ENCODE results near the gene MSRB1. TPM values are rescaled to one million over a fixed set of nuclear protein-coding genes. Genes with fewer than 3 reads are reported as not detected.

The MSRB1 gene
- total RNA-seq, 1 experiment from 2014 or later, result 49.4 TPM

DNA sequence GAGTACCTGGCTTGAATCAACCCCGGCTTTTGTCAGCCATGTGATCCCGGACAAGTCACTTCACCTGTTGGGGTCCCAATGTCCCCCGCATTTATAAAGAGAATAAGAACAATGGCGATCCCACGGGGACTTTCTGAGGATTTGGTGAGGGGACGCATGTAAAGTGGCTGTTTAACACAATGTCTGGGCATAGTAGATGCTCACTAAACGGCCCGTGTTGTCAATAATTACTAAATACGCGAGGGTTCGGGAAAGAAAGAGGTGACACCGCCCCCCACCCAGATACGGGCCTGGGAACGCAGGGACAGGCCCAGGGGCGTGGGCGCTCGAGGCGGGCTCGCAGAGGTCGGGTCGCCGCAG is 48.6 kb upstream of the MSRB1 start:
- H3K27me3 ChIP-seq (ENCODE audit: insufficient read depth, low read depth), result no peaks in the 10 kb centered on the region
- CTCF ChIA-PET, result no interaction called here
- no peaks in the 10 kb centered on the region for H3K79me2 ChIP-seq (ENCODE audit: low read depth)
- peaks cover 30% of the 10 kb centered on the region for H3K4me1 ChIP-seq (replicated peaks; ENCODE audit: insufficient read depth)
- POLR2A ChIA-PET (ENCODE audit: unreplicated experiment), result no interaction called here
- no peak for TF ChIP-seq CTCF (conservative IDR thresholded peaks at IDR 0.05)
- TF ChIP-seq EZH2 (IDR thresholded peaks at IDR 0.05; ENCODE audit: low read depth), result no peak
- H3K27ac ChIP-seq, result no peak overlapping the region
- H2AFZ ChIP-seq, result no peak overlapping the region
- no peaks in the 10 kb centered on the region for H4K20me1 ChIP-seq (ENCODE audit: insufficient read depth)
- intact Hi-C loops (cut with micrococcal nuclease; ENCODE audit: unreplicated experiment), result no loop called here
- H3K9me3 ChIP-seq (ENCODE audit: insufficient read depth, low read depth), result no peaks in the 10 kb centered on the region
- BruUV-seq (replicated peaks), result TSS peak; percentile 55
- H3K9me2 ChIP-seq (ENCODE audit: insufficient read depth), result no peaks in the 10 kb centered on the region
- H3K36me3 ChIP-seq (ENCODE audit: low read depth), result no peaks in the 10 kb centered on the region
- H3K4me2 ChIP-seq, result peak overlapping the region; percentile 24; the same call in 1 of the 2 replicates
- no peak overlapping the region for H3K4me3 ChIP-seq
- peaks cover 68% of the 10 kb centered on the region for H3F3A ChIP-seq (ENCODE audit: insufficient read depth, low read depth)
- no peak for DNase-seq

GRCh38 chr16:1991135-1991551 is 48.1 kb upstream of the MSRB1 start:
- H3K4me1 ChIP-seq (replicated peaks; ENCODE audit: insufficient read depth), result peaks cover 32% of the 10 kb centered on the region
- intact Hi-C loops (cut with micrococcal nuclease; ENCODE audit: unreplicated experiment), result no loop called here
- no TSS peak for BruUV-seq (replicated peaks)
- H3K4me3 ChIP-seq, result no peak overlapping the region
- no peaks in the 10 kb centered on the region for H3K27me3 ChIP-seq (ENCODE audit: insufficient read depth, low read depth)
- no peaks in the 10 kb centered on the region for H3K9me2 ChIP-seq (ENCODE audit: insufficient read depth)
- ChIA-PET CTCF (no interaction called here), POLR2A (ENCODE audit: unreplicated experiment) (no interaction called here)
- no peaks in the 10 kb centered on the region for H3K79me2 ChIP-seq (ENCODE audit: low read depth)
- H3F3A ChIP-seq (ENCODE audit: insufficient read depth, low read depth), result peaks cover 64% of the 10 kb centered on the region
- H2AFZ ChIP-seq, result no peak overlapping the region
- H3K4me2 ChIP-seq, result no peak overlapping the region
- no peaks in the 10 kb centered on the region for H3K9me3 ChIP-seq (ENCODE audit: insufficient read depth, low read depth)
- no peak for DNase-seq
- no peaks in the 10 kb centered on the region for H4K20me1 ChIP-seq (ENCODE audit: insufficient read depth)
- no peak overlapping the region for H3K27ac ChIP-seq
- H3K36me3 ChIP-seq (ENCODE audit: low read depth), result no peaks in the 10 kb centered on the region; the same call in 1 of the 2 replicates
- TF ChIP-seq EZH2 (IDR thresholded peaks at IDR 0.05; ENCODE audit: low read depth), result no peak
- no peak for TF ChIP-seq CTCF (conservative IDR thresholded peaks at IDR 0.05)

DNA sequence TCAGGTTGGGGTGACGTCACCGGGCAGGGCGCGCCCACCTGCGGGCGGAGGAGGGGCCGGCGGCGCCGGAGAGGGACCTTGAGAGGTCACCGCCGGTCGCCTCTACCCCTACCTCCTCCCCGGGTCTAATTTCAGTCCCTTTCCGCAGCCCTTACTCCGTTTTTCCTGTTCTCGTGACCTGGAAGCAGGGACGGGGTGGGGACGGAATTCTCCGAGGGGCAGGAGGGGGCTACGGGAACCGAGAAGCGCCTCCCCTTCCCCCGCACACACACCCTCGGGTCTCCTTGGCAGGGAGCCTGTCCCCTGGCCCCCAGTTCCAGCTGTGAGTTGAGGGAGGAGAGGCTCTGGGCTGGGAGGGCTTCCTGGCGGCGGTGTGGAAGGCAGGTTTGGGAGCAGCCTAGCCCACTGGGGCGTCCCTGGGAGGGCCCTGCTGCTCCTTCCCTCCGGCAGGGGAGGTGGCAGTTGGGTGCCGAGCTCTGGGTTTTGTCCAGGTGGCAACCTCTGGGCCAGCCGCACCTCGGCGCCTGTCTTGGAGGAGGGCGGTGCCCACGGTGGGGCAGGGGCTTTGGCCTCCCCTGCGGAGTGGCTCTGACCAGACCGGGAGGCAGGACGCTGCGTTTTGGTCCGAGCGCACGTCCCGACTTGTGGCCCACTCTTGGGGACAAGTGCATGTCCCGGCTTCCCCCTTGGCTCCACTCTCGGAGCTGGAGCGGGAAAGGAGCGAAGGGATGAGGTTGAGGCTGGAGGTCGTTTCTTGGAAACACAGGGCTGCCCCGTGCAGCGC is 47.5 kb upstream of the MSRB1 start:
- peaks cover 61% of the 10 kb centered on the region for H3F3A ChIP-seq (ENCODE audit: insufficient read depth, low read depth)
- CTCF ChIA-PET, result no interaction called here
- TF ChIP-seq EZH2 (IDR thresholded peaks at IDR 0.05; ENCODE audit: low read depth) (no peak), CTCF (conservative IDR thresholded peaks at IDR 0.05) (no peak)
- no peaks in the 10 kb centered on the region for H3K9me3 ChIP-seq (ENCODE audit: insufficient read depth, low read depth)
- no peaks in the 10 kb centered on the region for H3K27me3 ChIP-seq (ENCODE audit: insufficient read depth, low read depth)
- intact Hi-C loops (cut with micrococcal nuclease; ENCODE audit: unreplicated experiment), result no loop called here
- peaks cover 32% of the 10 kb centered on the region for H3K4me1 ChIP-seq (replicated peaks; ENCODE audit: insufficient read depth)
- TSS peak; percentile 17 for BruUV-seq (replicated peaks)
- peak overlapping the region; percentile 65; the same call in 1 of the 2 replicates for H2AFZ ChIP-seq
- no peaks in the 10 kb centered on the region; the same call in 1 of the 2 replicates for H3K36me3 ChIP-seq (ENCODE audit: low read depth)
- no peak for DNase-seq
- H3K4me2 ChIP-seq, result peak overlapping the region; percentile 81
- no peaks in the 10 kb centered on the region for H3K9me2 ChIP-seq (ENCODE audit: insufficient read depth)
- POLR2A ChIA-PET (ENCODE audit: unreplicated experiment), result no interaction called here
- H4K20me1 ChIP-seq (ENCODE audit: insufficient read depth), result no peaks in the 10 kb centered on the region
- peaks cover 4% of the 10 kb centered on the region for H3K79me2 ChIP-seq (ENCODE audit: low read depth)
- peak overlapping the region; percentile 45 for H3K4me3 ChIP-seq
- no peak overlapping the region for H3K27ac ChIP-seq

Data from PC-9 (cell line).